Endothelial cell (in vitro differentiated cells): ENCODE measurements around the gene CPD. TPM values are rescaled to one million over a fixed set of nuclear protein-coding genes. Genes with fewer than 3 reads are reported as not detected.
"Not testable (repeated sequence)": the region's sequence is repeated elsewhere in the genome, so short reads cannot be mapped to it uniquely, and the experiment has no call there.

Source experiments
- DNase-seq: peaks from one replicate; pipeline ENCODE4 v3.0.0; 2021; ENCODE audit warnings: low spot score
- H3K27ac Mint-ChIP-seq: one replicate; pipeline ENCODE4 v1.8.0; 2021; ENCODE audit warnings: mixed read lengths, inconsistent platforms; ENCODE audit not compliant: unreplicated experiment
- H3K27me3 Mint-ChIP-seq: one replicate; pipeline ENCODE4 v1.8.0; 2021; ENCODE audit warnings: mild to moderate bottlenecking, moderate library complexity, mixed read lengths, inconsistent platforms; ENCODE audit not compliant: unreplicated experiment
- H3K36me3 Mint-ChIP-seq: one replicate; pipeline ENCODE4 v1.8.0; 2021; ENCODE audit warnings: mild to moderate bottlenecking, low read depth, mixed read lengths, inconsistent platforms; ENCODE audit not compliant: unreplicated experiment
- H3K4me1 Mint-ChIP-seq: one replicate; pipeline ENCODE4 v1.8.0; 2021; ENCODE audit warnings: mild to moderate bottlenecking, mixed read lengths, inconsistent platforms; ENCODE audit not compliant: unreplicated experiment
- H3K4me3 Mint-ChIP-seq: one replicate; pipeline ENCODE4 v1.8.0; 2021; ENCODE audit warnings: mild to moderate bottlenecking, mixed read lengths, inconsistent platforms; ENCODE audit not compliant: unreplicated experiment
- H3K9me3 Mint-ChIP-seq: one replicate; pipeline ENCODE4 v1.8.0; 2021; ENCODE audit warnings: mixed read lengths, inconsistent platforms; ENCODE audit not compliant: unreplicated experiment
- total RNA-seq: library from RNA; stranded (reverse); fragmentation: NEBNext Ultra II Directional; extraction: Animal tissue kit (Norgen Biotek cat#: 25700); gene quantifications from one replicate; pipeline ENCODE4 v1.2.1, GENCODE V29; 2021; ENCODE audit not compliant: unreplicated experiment
- TF ChIP-seq, protein P1 (sequence below): fragments of 200-600 bp; sonication (generic); IDR thresholded peaks from one replicate; pipeline ENCODE4 v1.5.0; 2021; ENCODE audit warnings: antibody characterized with exemption; ENCODE audit not compliant: unreplicated experiment

CPD gene
- total RNA-seq, 1 donor from 2014 or later = 119 TPM

DNA sequence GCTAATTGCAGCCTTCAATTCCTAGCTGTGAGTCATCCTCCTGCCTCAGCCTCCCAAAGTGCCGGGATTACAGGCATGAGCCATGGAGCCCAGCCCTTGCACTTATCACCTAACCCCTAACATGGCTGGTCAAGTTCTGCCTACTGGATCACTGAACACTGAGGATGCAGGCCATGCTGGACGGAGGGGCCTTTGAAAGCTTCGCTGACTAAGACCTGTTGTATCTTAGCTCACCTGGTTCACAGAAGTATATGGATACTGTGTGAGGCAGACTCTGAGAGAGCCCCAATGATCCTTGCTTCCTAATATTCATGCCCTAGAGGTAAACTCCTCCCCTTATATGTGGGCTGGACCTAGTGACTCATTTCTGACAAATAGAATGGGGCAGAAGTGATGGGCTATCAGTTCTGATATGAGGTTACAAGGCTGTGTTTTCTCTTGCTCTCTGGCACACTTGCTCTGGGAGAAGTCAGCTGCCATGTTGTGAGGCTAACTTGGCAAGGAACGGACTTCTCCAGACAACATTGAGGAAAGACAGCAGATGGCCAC lies 33.1 kb upstream of the CPD start:
- no peak for DNase-seq
- Mint-ChIP-seq H3K27ac (no peak overlapping the region), H3K36me3 (no peaks in the 10 kb centered on the region), H3K4me3 (no peak overlapping the region), H3K27me3 (no peaks in the 10 kb centered on the region), H3K4me1 (peaks cover 42% of the 10 kb centered on the region), H3K9me3 (no peaks in the 10 kb centered on the region)
- TF ChIP-seq, protein P1, sequence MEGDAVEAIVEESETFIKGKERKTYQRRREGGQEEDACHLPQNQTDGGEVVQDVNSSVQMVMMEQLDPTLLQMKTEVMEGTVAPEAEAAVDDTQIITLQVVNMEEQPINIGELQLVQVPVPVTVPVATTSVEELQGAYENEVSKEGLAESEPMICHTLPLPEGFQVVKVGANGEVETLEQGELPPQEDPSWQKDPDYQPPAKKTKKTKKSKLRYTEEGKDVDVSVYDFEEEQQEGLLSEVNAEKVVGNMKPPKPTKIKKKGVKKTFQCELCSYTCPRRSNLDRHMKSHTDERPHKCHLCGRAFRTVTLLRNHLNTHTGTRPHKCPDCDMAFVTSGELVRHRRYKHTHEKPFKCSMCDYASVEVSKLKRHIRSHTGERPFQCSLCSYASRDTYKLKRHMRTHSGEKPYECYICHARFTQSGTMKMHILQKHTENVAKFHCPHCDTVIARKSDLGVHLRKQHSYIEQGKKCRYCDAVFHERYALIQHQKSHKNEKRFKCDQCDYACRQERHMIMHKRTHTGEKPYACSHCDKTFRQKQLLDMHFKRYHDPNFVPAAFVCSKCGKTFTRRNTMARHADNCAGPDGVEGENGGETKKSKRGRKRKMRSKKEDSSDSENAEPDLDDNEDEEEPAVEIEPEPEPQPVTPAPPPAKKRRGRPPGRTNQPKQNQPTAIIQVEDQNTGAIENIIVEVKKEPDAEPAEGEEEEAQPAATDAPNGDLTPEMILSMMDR = no peak

DNA sequence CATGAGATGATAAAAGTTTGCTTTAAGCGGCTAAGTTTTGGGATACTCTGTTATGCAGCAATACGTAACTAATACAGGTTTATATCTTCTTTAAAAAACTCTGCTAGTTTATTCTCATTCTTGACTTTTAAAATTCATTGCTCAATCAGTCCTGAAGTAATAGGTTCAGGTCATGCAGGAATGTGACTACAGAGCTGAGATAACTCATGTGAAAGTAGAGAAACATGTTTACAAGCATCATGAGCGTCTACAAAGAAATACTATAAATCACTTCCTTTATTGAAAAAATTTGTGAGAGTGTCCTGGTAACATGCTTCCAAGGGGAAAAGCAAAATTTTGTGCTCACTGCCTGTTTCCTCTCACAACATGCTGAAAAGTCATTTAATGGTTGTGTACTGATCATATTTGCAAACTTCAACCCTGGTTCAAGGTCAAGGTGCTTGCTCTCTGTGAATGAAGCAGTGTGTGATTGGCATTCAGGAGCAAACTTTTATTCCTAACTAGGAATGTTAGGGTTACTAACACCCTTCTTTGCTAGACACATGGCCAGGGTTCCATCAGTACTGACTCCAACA lies 32.4 kb upstream of the CPD start:
- Mint-ChIP-seq H3K4me1 (peaks cover 35% of the 10 kb centered on the region), H3K4me3 (no peak overlapping the region), H3K27ac (no peak overlapping the region), H3K9me3 (no peaks in the 10 kb centered on the region), H3K36me3 (no peaks in the 10 kb centered on the region), H3K27me3 (no peaks in the 10 kb centered on the region)
- TF ChIP-seq, protein P1 = no peak
- DNase-seq = no peak

DNA sequence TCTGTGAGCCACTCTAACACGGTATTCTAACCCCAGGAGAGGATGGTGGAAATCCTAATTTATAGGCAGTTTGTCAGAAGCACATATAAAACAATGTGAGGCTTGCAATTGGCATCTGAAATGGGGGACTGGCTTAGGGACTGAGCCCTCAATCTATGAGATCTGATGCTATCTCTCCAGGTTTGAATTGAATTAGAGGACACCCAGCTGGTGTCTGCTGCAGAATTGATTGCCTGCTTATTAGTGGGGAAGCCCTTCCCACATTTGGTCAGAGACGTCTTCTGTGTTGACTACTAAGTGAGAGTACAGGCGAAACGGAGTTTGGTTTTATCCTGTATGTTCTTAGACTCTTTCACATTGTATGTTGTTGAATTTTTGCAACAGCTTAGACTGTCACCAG lies 31.2 kb upstream of the CPD start:
- Mint-ChIP-seq H3K27me3 (no peaks in the 10 kb centered on the region), H3K4me3 (no peak overlapping the region), H3K27ac (no peak overlapping the region), H3K36me3 (no peaks in the 10 kb centered on the region), H3K9me3 (no peaks in the 10 kb centered on the region), H3K4me1 (peaks cover 29% of the 10 kb centered on the region)
- no peak for DNase-seq
- TF ChIP-seq, protein P1 = no peak

- no peaks in the 10 kb centered on the region for H3K27me3 Mint-ChIP-seq
- H3K4me1 Mint-ChIP-seq = peaks cover 21% of the 10 kb centered on the region
- no peak overlapping the region for H3K27ac Mint-ChIP-seq
- H3K36me3 Mint-ChIP-seq = no peaks in the 10 kb centered on the region
- TF ChIP-seq, protein P1 = no peak
- no peaks in the 10 kb centered on the region for H3K9me3 Mint-ChIP-seq
- DNase-seq = no peak
- no peak overlapping the region for H3K4me3 Mint-ChIP-seq
Observed at GRCh38 chr17:30349252-30349651, 29.5 kb upstream of the CPD start.

DNA sequence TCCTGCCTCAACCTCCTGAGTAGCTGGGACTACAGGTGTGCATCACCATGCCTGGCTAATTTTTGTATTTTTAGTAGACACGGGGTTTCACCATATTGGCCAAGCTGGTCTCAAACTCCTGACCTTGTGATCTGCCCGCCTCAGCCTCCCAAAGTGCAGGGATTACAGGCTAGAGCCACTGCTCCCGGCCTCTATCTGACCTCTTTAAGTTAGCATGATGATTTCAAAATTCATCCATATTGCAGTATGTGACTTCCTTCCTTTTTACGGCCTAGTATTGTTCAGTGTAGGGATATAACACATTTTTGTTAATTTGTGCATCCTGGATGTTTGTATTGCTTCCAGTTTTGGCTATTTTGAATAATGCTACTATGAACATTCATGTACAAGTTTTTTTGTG lies 27.5 kb upstream of the CPD start:
- not testable (repeated sequence) for H3K9me3 Mint-ChIP-seq, DNase-seq, H3K36me3 Mint-ChIP-seq, H3K4me1 Mint-ChIP-seq, H3K27ac Mint-ChIP-seq, H3K4me3 Mint-ChIP-seq, H3K27me3 Mint-ChIP-seq
